Measurements from ENCODE around the gene BBS1. TPM values are rescaled to one million over a fixed set of nuclear protein-coding genes. Genes with fewer than 3 reads are reported as not detected.

BBS1 gene
- total RNA-seq, 1 donor from 2014 or later, result 54.7 TPM

DNA sequence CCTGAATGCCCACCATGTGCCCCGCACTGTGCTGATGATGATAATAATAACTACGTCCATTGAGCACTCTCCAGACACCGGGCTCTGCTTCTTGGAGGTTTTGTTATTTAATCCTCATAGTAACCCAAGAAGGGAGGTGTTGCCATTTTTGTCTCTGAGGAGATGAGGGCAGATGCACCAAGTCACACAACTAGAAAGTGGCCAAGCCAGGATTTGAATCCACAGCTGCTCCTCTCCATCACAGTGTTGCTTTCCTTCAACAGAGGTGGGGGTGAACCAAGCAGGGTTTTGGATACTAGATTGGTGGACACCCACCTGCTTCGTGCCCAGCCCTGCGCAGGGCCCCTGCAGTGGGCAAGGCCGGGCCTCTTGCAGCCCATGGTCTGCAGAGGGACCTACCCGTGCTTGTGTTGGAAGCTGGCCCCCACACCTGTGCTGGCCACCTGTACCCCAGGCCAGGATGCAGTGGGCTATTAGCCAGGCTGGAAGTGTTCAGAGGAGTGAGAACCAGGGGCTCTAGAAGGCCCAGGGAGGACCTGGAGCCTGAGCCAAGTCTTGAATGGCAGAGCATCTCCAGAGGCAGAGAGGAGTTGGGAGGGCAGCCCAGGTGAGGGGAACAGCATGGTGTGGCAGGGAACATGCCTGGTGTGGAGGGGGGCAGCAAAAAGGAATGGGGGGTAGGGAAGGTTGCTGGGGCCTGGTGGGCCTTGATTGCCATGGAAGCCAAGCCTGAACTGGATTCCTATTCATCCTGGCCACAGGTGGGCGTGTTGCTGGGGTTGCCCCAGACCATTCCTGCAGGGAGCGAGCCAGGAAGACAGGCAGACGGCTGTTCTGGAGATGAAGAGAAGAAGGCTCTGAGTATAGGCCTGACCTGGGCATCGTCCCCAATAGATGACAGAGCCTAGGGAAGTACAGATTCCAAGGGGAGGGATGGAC, 32.9 kb upstream of the BBS1 start:
- no peak for DNase-seq (ENCODE audit: low read depth, low spot score)
- no peaks in the 10 kb centered on the region for H3K9me3 Mint-ChIP-seq
- no peaks in the 10 kb centered on the region for H3K27me3 Mint-ChIP-seq (ENCODE audit: low read depth)
- H3K4me1 Mint-ChIP-seq, result peaks cover 28% of the 10 kb centered on the region
- H3K36me3 Mint-ChIP-seq (ENCODE audit: low read depth), result no peaks in the 10 kb centered on the region
- TF ChIP-seq, protein P1, sequence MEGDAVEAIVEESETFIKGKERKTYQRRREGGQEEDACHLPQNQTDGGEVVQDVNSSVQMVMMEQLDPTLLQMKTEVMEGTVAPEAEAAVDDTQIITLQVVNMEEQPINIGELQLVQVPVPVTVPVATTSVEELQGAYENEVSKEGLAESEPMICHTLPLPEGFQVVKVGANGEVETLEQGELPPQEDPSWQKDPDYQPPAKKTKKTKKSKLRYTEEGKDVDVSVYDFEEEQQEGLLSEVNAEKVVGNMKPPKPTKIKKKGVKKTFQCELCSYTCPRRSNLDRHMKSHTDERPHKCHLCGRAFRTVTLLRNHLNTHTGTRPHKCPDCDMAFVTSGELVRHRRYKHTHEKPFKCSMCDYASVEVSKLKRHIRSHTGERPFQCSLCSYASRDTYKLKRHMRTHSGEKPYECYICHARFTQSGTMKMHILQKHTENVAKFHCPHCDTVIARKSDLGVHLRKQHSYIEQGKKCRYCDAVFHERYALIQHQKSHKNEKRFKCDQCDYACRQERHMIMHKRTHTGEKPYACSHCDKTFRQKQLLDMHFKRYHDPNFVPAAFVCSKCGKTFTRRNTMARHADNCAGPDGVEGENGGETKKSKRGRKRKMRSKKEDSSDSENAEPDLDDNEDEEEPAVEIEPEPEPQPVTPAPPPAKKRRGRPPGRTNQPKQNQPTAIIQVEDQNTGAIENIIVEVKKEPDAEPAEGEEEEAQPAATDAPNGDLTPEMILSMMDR (conservative IDR thresholded peaks at IDR 0.05), result no peak
- peak overlapping the region; percentile 96 for H3K4me3 Mint-ChIP-seq
- no peak overlapping the region for H3K27ac Mint-ChIP-seq (ENCODE audit: unreplicated experiment)

DNA sequence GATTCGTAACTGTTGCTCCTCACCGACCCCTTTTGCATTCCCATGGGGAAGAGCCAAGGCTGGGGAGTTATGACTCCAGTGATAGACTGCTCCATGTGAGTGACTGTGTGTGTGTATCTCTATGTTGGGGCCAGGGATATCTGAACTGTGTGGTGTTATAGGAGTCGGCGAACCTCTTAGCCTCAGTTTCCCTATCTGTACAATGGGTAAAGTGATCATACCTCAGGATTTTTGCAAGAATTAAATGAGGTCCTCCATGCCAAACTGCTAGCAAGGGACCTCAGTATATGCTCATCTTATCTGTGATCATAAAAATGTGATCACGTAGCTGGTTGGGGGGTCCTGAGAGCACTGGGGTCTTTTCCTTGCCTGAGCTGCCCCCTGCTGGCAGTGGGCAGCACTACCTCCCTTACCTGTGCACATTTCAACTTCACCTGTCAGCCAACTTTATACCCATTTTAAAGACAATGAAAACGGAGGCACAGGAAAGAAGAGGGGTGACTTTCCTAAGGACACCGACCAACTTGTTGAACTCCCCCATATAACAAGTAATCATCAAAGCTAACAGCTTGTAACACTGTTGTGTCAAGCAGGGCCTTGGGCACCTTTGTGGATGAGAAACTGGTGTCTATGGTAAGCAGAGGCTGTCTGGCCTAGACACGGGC, 31.6 kb upstream of the BBS1 start:
- Mint-ChIP-seq H3K36me3 (ENCODE audit: low read depth) (no peaks in the 10 kb centered on the region), H3K27me3 (ENCODE audit: low read depth) (no peaks in the 10 kb centered on the region), H3K4me3 (peak overlapping the region; percentile 96), H3K27ac (ENCODE audit: unreplicated experiment) (peak overlapping the region; percentile 89), H3K4me1 (peaks cover 29% of the 10 kb centered on the region), H3K9me3 (no peaks in the 10 kb centered on the region)
- DNase-seq (ENCODE audit: low read depth, low spot score), result no peak
- TF ChIP-seq, protein P1 (conservative IDR thresholded peaks at IDR 0.05), result peak; percentile 88

DNA sequence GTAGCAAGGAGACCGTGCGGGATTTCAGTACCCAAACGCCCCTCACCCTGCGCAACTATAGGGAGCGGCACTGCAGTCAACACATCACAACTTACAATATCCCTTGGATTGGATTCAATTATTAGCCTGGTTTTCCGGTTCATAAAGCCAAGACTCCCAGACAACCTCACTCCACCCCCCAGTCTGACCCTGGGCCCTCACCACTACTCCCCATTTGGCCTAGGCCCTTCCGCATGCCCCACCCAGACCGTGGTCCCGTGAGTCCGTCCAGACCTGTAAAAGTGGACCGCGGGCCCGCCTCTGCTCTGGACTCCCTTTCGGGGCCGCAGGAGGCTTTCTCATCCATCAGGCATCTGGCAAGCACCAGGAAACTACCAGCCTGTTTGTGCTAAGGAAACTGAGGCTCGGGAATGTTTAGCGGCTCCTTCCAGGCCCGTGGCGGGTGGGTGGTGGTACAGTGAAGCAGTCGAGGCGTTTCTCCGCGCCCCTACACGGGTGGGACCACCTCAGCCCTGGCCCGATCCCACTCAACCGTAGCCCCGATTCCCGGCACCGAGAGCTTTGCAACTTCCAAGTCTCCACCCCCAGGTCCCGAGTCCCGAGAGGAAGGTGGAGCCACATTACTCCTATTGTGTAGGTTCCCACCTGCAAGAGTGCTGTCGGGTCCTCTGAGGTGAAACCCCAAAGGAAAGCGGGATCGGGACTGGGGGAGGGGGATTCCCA, 30.9 kb upstream of the BBS1 start:
- Mint-ChIP-seq H3K27me3 (ENCODE audit: low read depth) (no peaks in the 10 kb centered on the region), H3K27ac (ENCODE audit: unreplicated experiment) (peak overlapping the region; percentile 89), H3K36me3 (ENCODE audit: low read depth) (no peaks in the 10 kb centered on the region), H3K9me3 (no peaks in the 10 kb centered on the region), H3K4me3 (peak overlapping the region; percentile 96), H3K4me1 (peaks cover 29% of the 10 kb centered on the region)
- TF ChIP-seq, protein P1 (conservative IDR thresholded peaks at IDR 0.05), result no peak
- DNase-seq (ENCODE audit: low read depth, low spot score), result no peak

DNA sequence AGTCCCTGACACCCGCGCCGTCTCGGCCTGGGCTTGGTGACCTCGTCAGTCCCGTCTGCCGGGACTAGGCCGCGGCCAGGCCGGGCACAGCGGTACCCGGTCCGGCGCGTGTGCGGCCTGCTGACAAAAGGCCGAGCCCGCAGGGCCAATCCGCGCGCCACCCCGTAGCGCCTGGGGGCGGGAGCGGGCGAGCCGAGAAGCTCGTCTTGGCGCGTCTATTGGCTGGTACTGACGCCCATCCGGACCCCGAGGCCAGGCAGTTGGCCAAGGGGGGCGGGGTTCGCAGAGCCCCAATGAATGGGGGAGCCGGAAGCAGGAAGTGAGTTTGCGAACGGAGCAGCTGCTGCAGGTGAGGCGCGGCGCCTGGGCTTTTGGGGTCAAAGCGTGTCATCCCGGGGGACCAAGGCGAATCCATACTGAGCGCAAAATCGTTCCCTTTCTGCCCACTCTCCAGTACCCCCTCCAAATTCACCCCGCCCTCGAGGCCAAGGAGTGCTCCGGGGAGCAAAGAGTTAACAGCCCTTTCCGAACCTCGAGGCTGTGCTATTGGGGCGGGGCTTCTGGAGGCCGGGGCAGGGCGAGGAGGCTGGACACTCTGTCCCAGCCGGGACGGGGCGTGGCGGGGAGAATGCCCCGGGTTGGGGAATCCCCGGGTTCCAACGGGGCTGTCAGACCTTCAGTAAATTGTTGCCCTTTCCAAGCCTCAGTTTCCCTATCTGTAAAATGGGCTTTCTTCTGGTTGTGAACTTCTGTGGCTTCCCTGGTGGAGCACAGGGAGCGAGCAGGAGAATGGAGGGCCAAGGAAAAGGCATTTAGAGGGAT, 30.1 kb upstream of the BBS1 start, which contains the start of gene DPP3:
Gene DPP3 (plus strand): TSS at position 318 of the 822 bp plus-strand sequence. CDS start 1,767 bp downstream, outside the sequence.
- Mint-ChIP-seq H3K27ac (ENCODE audit: unreplicated experiment) (peak within 1 kb of the TSS; percentile 92), H3K27me3 (ENCODE audit: low read depth) (no peaks in the 10 kb centered on the region), H3K4me3 (peak within 1 kb of the TSS; percentile 96), H3K9me3 (no peaks in the 10 kb centered on the region), H3K4me1 (peaks cover 29% of the 10 kb centered on the region), H3K36me3 (ENCODE audit: low read depth) (no peaks in the 10 kb centered on the region)
- peak; percentile 94 for DNase-seq (ENCODE audit: low read depth, low spot score)
- TF ChIP-seq, protein P1 (conservative IDR thresholded peaks at IDR 0.05), result no peak

Measured in neural crest cell (in vitro differentiated cells).